Right lobe of liver (tissue), 4 donors: ENCODE results near the gene DENND11.
"Not testable (repeated sequence)": the region's sequence is repeated elsewhere in the genome, so short reads cannot be mapped to it uniquely, and the experiment has no call there.

ENCODE experiments used
- POLR2A ChIP-seq: fragments of 450-650 bp; IDR thresholded peaks from one replicate; pipeline ENCODE4 v1.6.1; 2017; ENCODE audit warnings: antibody characterized with exemption, mild to moderate bottlenecking
- TF ChIP-seq, protein P1 (sequence below), 4 donors: fragments of 200-600 bp in 3 of 4; fragments of 450-650 bp in 1 of 4; IDR thresholded peaks; one replicate each; pipeline versions ENCODE4 v1.5.1 to v1.8.0; 2016 to 2022; ENCODE audit warnings: antibody characterized with exemption in 4 of 4, mild to moderate bottlenecking in 2 of 4
- donor health status: DM: no; HTN: no; CAD: no.
- donor health status: DM: no; HTN: no; CAD: no.
- donor health status: DM: no; HTN: yes; CAD: no.

DNA sequence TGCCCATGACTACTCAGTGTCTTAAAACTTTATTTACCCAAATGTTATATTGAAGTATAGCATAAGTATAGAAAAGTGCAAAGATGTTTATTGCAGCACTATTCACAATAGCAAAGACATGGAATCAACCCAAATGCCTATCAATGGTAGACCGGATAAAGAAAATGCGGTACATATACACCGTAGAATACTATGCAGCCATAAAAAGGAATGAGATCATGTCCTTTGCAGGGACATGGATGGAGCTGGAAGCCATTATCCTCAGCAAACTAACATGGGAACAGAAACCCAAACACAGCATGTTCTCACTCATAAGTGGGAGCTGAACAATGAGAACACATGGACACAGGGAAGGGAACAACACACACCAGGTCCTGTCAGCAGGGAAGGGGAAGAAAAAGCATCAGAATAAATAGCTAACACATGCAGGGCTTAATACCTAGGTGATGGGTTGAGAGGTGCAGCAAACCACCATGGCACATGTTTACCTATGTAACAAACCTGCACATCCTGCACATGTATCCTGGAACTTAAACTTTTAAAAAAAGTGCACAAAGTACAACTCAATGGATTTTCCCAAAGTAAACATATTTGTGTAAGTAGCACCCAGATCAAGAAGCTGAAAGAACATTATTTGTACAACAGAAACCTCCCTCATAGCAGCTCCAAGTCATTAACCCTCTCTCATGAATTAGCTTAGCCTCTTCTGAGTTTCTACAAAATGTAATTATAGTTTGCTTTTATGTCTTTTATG lies 12.7 kb downstream of the DENND11 start:
- TF ChIP-seq, protein P1, sequence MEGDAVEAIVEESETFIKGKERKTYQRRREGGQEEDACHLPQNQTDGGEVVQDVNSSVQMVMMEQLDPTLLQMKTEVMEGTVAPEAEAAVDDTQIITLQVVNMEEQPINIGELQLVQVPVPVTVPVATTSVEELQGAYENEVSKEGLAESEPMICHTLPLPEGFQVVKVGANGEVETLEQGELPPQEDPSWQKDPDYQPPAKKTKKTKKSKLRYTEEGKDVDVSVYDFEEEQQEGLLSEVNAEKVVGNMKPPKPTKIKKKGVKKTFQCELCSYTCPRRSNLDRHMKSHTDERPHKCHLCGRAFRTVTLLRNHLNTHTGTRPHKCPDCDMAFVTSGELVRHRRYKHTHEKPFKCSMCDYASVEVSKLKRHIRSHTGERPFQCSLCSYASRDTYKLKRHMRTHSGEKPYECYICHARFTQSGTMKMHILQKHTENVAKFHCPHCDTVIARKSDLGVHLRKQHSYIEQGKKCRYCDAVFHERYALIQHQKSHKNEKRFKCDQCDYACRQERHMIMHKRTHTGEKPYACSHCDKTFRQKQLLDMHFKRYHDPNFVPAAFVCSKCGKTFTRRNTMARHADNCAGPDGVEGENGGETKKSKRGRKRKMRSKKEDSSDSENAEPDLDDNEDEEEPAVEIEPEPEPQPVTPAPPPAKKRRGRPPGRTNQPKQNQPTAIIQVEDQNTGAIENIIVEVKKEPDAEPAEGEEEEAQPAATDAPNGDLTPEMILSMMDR (IDR thresholded peaks at IDR 0.05) = not testable (repeated sequence)
- TF ChIP-seq POLR2A = not testable (repeated sequence)
